GM23338 (cell line): ENCODE data around the gene MED27. TPM values are rescaled to one million over a fixed set of nuclear protein-coding genes. Genes with fewer than 3 reads are reported as not detected.

Source experiments
- ATAC-seq: fragments of 200-7000 bp; cut with Tn5 transposase; 3 replicates; pipeline ENCODE4 v1.9.1; 2020
- DNase-seq: peaks from one replicate; pipeline ENCODE4 v3.0.0-alpha.2; 2015; ENCODE audit warnings: low spot score
- H2AFZ ChIP-seq: fragments of 200-600 bp; sonication (generic); 2 replicates; pipeline ENCODE4 v1.8.0; 2016; ENCODE audit warnings: antibody characterized with exemption, mild to moderate bottlenecking, moderate library complexity
- H3F3A ChIP-seq: fragments of 200-600 bp; sonication (generic); replicated peaks from 2 replicates; pipeline ENCODE4 v1.8.0; 2017; ENCODE audit warnings: antibody characterized with exemption, mixed run types, low read depth
- H3K27ac ChIP-seq: fragments of 200-600 bp; sonication (generic); 2 replicates; pipeline ENCODE4 v1.6.1; 2016; ENCODE audit warnings: low read depth
- H3K27me3 ChIP-seq: fragments of 200-600 bp; sonication (generic); 2 replicates; pipeline ENCODE4 v1.8.0; 2016; ENCODE audit warnings: mild to moderate bottlenecking, mixed run types, moderate library complexity; ENCODE audit not compliant: insufficient read depth
- H3K36me3 ChIP-seq: fragments of 200-600 bp; sonication (generic); 2 replicates; pipeline ENCODE4 v1.8.0; 2016; ENCODE audit warnings: mild to moderate bottlenecking; ENCODE audit not compliant: insufficient read depth
- H3K4me1 ChIP-seq: fragments of 200-600 bp; sonication (generic); 2 replicates; pipeline ENCODE4 v1.8.0; 2016; ENCODE audit warnings: mild to moderate bottlenecking, moderate library complexity; ENCODE audit not compliant: insufficient read depth
- H3K4me2 ChIP-seq: fragments of 200-600 bp; sonication (generic); 2 replicates; pipeline ENCODE4 v1.7.1; 2017; ENCODE audit warnings: mixed run types
- H3K4me3 ChIP-seq: fragments of 200-600 bp; sonication (generic); 2 replicates; pipeline ENCODE4 v1.6.1; 2016; ENCODE audit warnings: mixed run types
- H3K79me2 ChIP-seq: fragments of 200-600 bp; sonication (generic); replicated peaks from 2 replicates; pipeline ENCODE4 v1.8.0; 2017; ENCODE audit warnings: mild to moderate bottlenecking; ENCODE audit not compliant: insufficient read depth
- H3K9me2 ChIP-seq: fragments of 200-600 bp; sonication (generic); 2 replicates; pipeline ENCODE4 v1.8.0; 2017; ENCODE audit not compliant: insufficient read depth
- H4K20me1 ChIP-seq: fragments of 200-600 bp; sonication (generic); replicated peaks from 2 replicates; pipeline ENCODE4 v1.8.0; 2017; ENCODE audit warnings: mild to moderate bottlenecking; ENCODE audit not compliant: insufficient read depth
- H3K27ac Mint-ChIP-seq: 2 replicates; pipeline ENCODE4 v1.8.0; 2020; ENCODE audit warnings: inconsistent platforms, mild to moderate bottlenecking, moderate library complexity, mixed read lengths
- H3K27me3 Mint-ChIP-seq: 3 replicates; pipeline ENCODE4 v1.8.0; 2022; ENCODE audit warnings: low read depth, mild to moderate bottlenecking, moderate library complexity, mixed read lengths, inconsistent platforms; ENCODE audit not compliant: insufficient read depth, poor library complexity
- H3K36me3 Mint-ChIP-seq: 3 replicates; pipeline ENCODE4 v1.8.0; 2021; ENCODE audit warnings: low read depth, mild to moderate bottlenecking, inconsistent platforms, moderate library complexity, mixed read lengths
- H3K4me1 Mint-ChIP-seq: 3 replicates; pipeline ENCODE4 v1.8.0; 2020; ENCODE audit warnings: mild to moderate bottlenecking, inconsistent platforms, mixed read lengths
- H3K4me3 Mint-ChIP-seq: 3 replicates; pipeline ENCODE4 v1.8.0; 2021; ENCODE audit warnings: moderate library complexity, mild to moderate bottlenecking, inconsistent platforms, mixed read lengths
- H3K9me3 Mint-ChIP-seq: 3 replicates; pipeline ENCODE4 v1.8.0; 2020; ENCODE audit warnings: moderate library complexity, mild to moderate bottlenecking, inconsistent platforms, mixed read lengths
- EZH2phosphoT487 ChIP-seq: fragments of 200-600 bp; sonication (generic); IDR thresholded peaks from one replicate; pipeline ENCODE4 v1.8.1; 2018; ENCODE audit warnings: antibody characterized with exemption; ENCODE audit not compliant: unreplicated experiment
- STAT1 ChIP-seq: IDR thresholded peaks from one replicate; pipeline ENCODE4 v1.6.1; 2016; ENCODE audit warnings: antibody characterized with exemption; ENCODE audit not compliant: unreplicated experiment
- ZNF331 ChIP-seq: fragments of 250-450 bp; sonication (Bioruptor Pico); IDR thresholded peaks from 2 replicates; pipeline ENCODE4 v1.5.0; 2020; ENCODE audit warnings: low read depth, mild to moderate bottlenecking, moderate library complexity
- ZNF462 ChIP-seq: fragments of 250-450 bp; sonication (Bioruptor Pico); IDR thresholded peaks from 2 replicates; pipeline ENCODE4 v1.5.0; 2020; ENCODE audit warnings: mild to moderate bottlenecking, moderate library complexity
- polyA plus RNA-seq: library from polyadenylated mRNA; unstranded; fragments of >200 nt; fragmentation: Nextera tagmentation; extraction: Ambion mirVana; gene quantifications from 2 replicates; pipeline ENCODE4 v1.2.1, GENCODE V29; 2016
- total RNA-seq: library from RNA; depleted of rRNA; stranded (reverse); fragments of >200 nt; shearing (Covaris generic); gene quantifications from 2 replicates; pipeline ENCODE4 v1.2.3, GENCODE V29; 2014

Gene MED27
- total and polyA plus RNA-seq, 2 experiments from 2014 or later = 30.6 to 35.0 TPM

DNA sequence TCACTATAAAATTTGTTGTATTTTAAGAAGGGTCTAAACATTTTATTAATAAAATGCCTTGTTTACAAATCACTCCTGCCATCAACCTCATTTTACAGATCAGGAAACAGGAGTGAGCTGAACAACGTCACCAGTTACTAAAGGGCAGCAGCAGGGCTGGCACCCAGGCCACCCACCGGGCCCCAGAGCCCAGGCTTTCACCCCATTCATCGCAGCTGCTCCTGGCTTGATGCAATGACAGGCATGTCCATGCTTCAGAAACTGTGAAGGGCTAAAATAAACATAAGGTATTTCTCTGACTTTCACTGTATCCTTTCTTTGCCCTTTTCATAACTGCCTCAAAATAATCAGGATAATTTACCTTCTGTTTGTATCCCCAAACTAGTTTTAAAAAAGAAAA is 18.1 kb downstream of the MED27 start:
- no peaks in the 10 kb centered on the region for H3K9me2 ChIP-seq
- no peak overlapping the region for H3K27ac ChIP-seq
- no peak overlapping the region for H2AFZ ChIP-seq
- H3K4me1 Mint-ChIP-seq = peaks cover 15% of the 10 kb centered on the region; the same call in 2 of the 3 replicates
- H3K4me3 ChIP-seq = no peak overlapping the region
- TF ChIP-seq EZH2phosphoT487 = no peak
- no peak for TF ChIP-seq STAT1
- TF ChIP-seq ZNF331 (CRISPR knock-in tag) = no peak
- no peak overlapping the region for H3K4me3 Mint-ChIP-seq
- H3K9me3 Mint-ChIP-seq = peaks cover 3% of the 10 kb centered on the region; the same call in 1 of the 3 replicates
- H3K27me3 Mint-ChIP-seq = peaks cover 7% of the 10 kb centered on the region
- no peak overlapping the region for H3K27ac Mint-ChIP-seq
- no peaks in the 10 kb centered on the region for H3K27me3 ChIP-seq
- H3K4me2 ChIP-seq = no peak overlapping the region
- peaks cover 6% of the 10 kb centered on the region; the same call in 1 of the 2 replicates for H4K20me1 ChIP-seq
- no peaks in the 10 kb centered on the region for H3F3A ChIP-seq
- H3K36me3 ChIP-seq = no peaks in the 10 kb centered on the region; the same call in 1 of the 2 replicates
- no peaks in the 10 kb centered on the region for H3K4me1 ChIP-seq
- peaks cover 88% of the 10 kb centered on the region for H3K79me2 ChIP-seq
- ATAC-seq = no peak
- peaks cover 12% of the 10 kb centered on the region for H3K36me3 Mint-ChIP-seq
- DNase-seq = no peak

DNA sequence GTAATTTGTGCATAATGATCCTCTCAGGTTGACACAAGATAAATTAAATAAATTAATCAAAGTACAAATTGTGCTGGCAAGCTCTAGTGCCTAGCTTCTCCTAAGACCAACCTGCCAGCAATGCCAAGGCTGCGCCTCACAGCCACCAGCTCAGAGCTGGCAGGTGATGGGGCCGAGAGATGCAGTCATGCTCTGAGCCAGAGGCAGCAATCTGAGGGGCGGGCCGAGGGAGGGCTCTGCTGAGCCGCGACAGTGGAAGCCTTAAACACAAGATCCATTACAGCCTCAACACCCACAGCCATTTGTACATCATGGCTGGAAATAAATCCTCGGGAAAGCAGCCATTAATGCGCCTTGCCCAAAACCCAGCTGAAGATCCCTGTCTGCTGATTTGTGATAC is 20.3 kb downstream of the MED27 start:
- peaks cover 87% of the 10 kb centered on the region for H3K79me2 ChIP-seq
- H3K4me1 Mint-ChIP-seq = peaks cover 20% of the 10 kb centered on the region
- H4K20me1 ChIP-seq = peaks cover 20% of the 10 kb centered on the region; the same call in 1 of the 2 replicates

More for the DNA sequence above, 20.3 kb downstream of the MED27 start:
- Mint-ChIP-seq H3K4me3 (no peak overlapping the region), H3K9me3 (peaks cover 3% of the 10 kb centered on the region; the same call in 1 of the 3 replicates), H3K27me3 (peaks cover 7% of the 10 kb centered on the region), H3K27ac (no peak overlapping the region), H3K36me3 (peaks cover 12% of the 10 kb centered on the region)
- Histone ChIP-seq H3K4me1 (peaks cover 14% of the 10 kb centered on the region), H3K27me3 (no peaks in the 10 kb centered on the region), H3K4me3 (no peak overlapping the region), H3K9me2 (no peaks in the 10 kb centered on the region), H3K36me3 (no peaks in the 10 kb centered on the region; the same call in 1 of the 2 replicates), H3F3A (no peaks in the 10 kb centered on the region), H3K4me2 (no peak overlapping the region), H3K27ac (no peak overlapping the region), H2AFZ (no peak overlapping the region)
- ATAC-seq = no peak
- no peak for DNase-seq
- TF ChIP-seq ZNF462 = no peak
